IPS DF 4.7 (cell line): ENCODE measurements around the gene VTN.

Experiments
- DNase-seq: peaks from one replicate; pipeline ENCODE4 v3.0.0-alpha.2; 2013; ENCODE audit warnings: low spot score; ENCODE audit errors: extremely low read depth

VTN gene

GRCh38 chr17:28368915-28369683 is 1.0 kb downstream of the VTN start:
- no peak for DNase-seq

GRCh38 chr17:28368306-28368831 is 1.7 kb downstream of the VTN start:
- DNase-seq = no peak

GRCh38 chr17:28367641-28368305 is 2.3 kb downstream of the VTN start:
- no peak for DNase-seq

- DNase-seq = no peak
Measured at GRCh38 chr17:28366605-28367004, 3.5 kb downstream of the VTN start.

GRCh38 chr17:28365487-28365886 is 4.6 kb downstream of the VTN start:
- no peak for DNase-seq

- no peak for DNase-seq
Measured at GRCh38 chr17:28364665-28365363, 5.3 kb downstream of the VTN start, which contains the start of gene SEBOX. Gene SEBOX, minus strand, starts transcription at chr17:28365199. Its CDS starts 48 bp downstream, at chr17:28365151.

GRCh38 chr17:28363776-28364650 is 6.1 kb downstream of the VTN start:
- no peak for DNase-seq

GRCh38 chr17:28363186-28363585 is 6.9 kb downstream of the VTN start:
- DNase-seq = no peak

GRCh38 chr17:28357901-28358197 is 12.3 kb downstream of the VTN start:
- DNase-seq = no peak

- no peak for DNase-seq
Measured at GRCh38 chr17:28357061-28357900, 12.8 kb downstream of the VTN start, which contains the start of gene POLDIP2. Gene POLDIP2, minus strand, starts transcription at chr17:28357527. Its CDS starts 79 bp downstream, at chr17:28357448.

GRCh38 chr17:28350271-28350670 is 19.8 kb downstream of the VTN start:
- DNase-seq = no peak

GRCh38 chr17:28348979-28349378 is 21.1 kb downstream of the VTN start:
- DNase-seq = no peak

GRCh38 chr17:28347261-28347891 is 22.7 kb downstream of the VTN start:
- no peak for DNase-seq

GRCh38 chr17:28346746-28347246 is 23.3 kb downstream of the VTN start:
- DNase-seq = no peak

- no peak for DNase-seq
Measured at GRCh38 chr17:28346199-28346580, 23.9 kb downstream of the VTN start.

GRCh38 chr17:28345419-28346198 is 24.5 kb downstream of the VTN start:
- no peak for DNase-seq

GRCh38 chr17:28344435-28344901 is 25.6 kb downstream of the VTN start:
- no peak for DNase-seq

GRCh38 chr17:28344011-28344410 is 26.1 kb downstream of the VTN start:
- no peak for DNase-seq

- DNase-seq = no peak
Measured at GRCh38 chr17:28343491-28343932, 26.6 kb downstream of the VTN start.
